GM12878 (cell line): ENCODE results near the gene PARN. TPM values are rescaled to one million over a fixed set of nuclear protein-coding genes. Genes with fewer than 3 reads are reported as not detected.

Experiments
- ATF3 ChIP-seq: IDR thresholded peaks from 2 replicates; pipeline ENCODE4 v1.6.1; 2011; ENCODE audit warnings: low read depth, mild to moderate bottlenecking, low read length, moderate library complexity, borderline replicate concordance; ENCODE audit errors: extremely low read depth
- BMI1 ChIP-seq: fragments of 450-650 bp; IDR thresholded peaks from 2 replicates; pipeline ENCODE4 v1.6.1; 2016; ENCODE audit warnings: mild to moderate bottlenecking, moderate library complexity, borderline replicate concordance
- CBFB ChIP-seq: IDR thresholded peaks from 2 replicates; pipeline ENCODE4 v1.6.1; 2016; ENCODE audit warnings: antibody characterized with exemption, low read depth
- CHD2 ChIP-seq: IDR thresholded peaks from 2 replicates; pipeline ENCODE4 v1.6.1; 2011; ENCODE audit warnings: low read depth, low read length, improper control_type of control experiment, borderline replicate concordance
- E4F1 ChIP-seq: fragments of 450-650 bp; IDR thresholded peaks from 2 replicates; pipeline ENCODE4 v1.6.1; 2018; ENCODE audit warnings: borderline replicate concordance, mild to moderate bottlenecking; ENCODE audit not compliant: partially characterized antibody
- GATAD2B ChIP-seq: fragments of 450-650 bp; conservative IDR thresholded peaks from 2 replicates; pipeline ENCODE4 v1.6.1; 2017; ENCODE audit warnings: low read depth, mild to moderate bottlenecking, moderate library complexity
- IRF5 ChIP-seq: fragments of 450-650 bp; IDR thresholded peaks from 2 replicates; pipeline ENCODE4 v1.6.1; 2017; ENCODE audit warnings: borderline replicate concordance
- MEF2B ChIP-seq: fragments of 450-650 bp; IDR thresholded peaks from 2 replicates; pipeline ENCODE4 v1.6.1; 2018; ENCODE audit warnings: mild to moderate bottlenecking, moderate library complexity; ENCODE audit not compliant: partially characterized antibody, poor library complexity, severe bottlenecking
- RAD21 ChIP-seq: IDR thresholded peaks from 2 replicates; pipeline ENCODE4 v1.6.1; 2011; ENCODE audit warnings: mild to moderate bottlenecking, low read depth, low read length, moderate library complexity; ENCODE audit not compliant: insufficient read depth
- RUNX3 ChIP-seq: IDR thresholded peaks from 2 replicates; pipeline ENCODE4 v1.6.1; 2012; ENCODE audit warnings: low read length, inconsistent platforms
- SIX5 ChIP-seq: IDR thresholded peaks from 2 replicates; pipeline ENCODE4 v1.6.1; 2011; ENCODE audit warnings: mild to moderate bottlenecking, low read depth, low read length, moderate library complexity; ENCODE audit not compliant: severe bottlenecking
- SP1 ChIP-seq: IDR thresholded peaks from one replicate; pipeline ENCODE4 v1.6.1; 2011; ENCODE audit warnings: low read depth, low read length
- TBL1XR1 ChIP-seq: IDR thresholded peaks from 2 replicates; pipeline ENCODE4 v1.6.1; 2012; ENCODE audit warnings: low read depth, low read length, improper control_type of control experiment
- ZBED1 ChIP-seq: IDR thresholded peaks from 2 replicates; pipeline ENCODE4 v1.6.1; 2016; ENCODE audit warnings: borderline replicate concordance
- ZBTB4 ChIP-seq: fragments of 450-650 bp; formaldehyde crosslinking; IDR thresholded peaks from 2 replicates; pipeline ENCODE4 v1.4.0; 2022; ENCODE audit warnings: mild to moderate bottlenecking, moderate library complexity
- polyA plus RNA-seq, 11 experiments: library from polyadenylated mRNA; depleted of rRNA in 4 of 11; unstranded in 6 of 11; stranded (reverse) in 5 of 11; fragments of >200 nt; fragmentation: Nextera tagmentation in 4 of 11; fragmentation: Illumina TruSeq in 1 of 11; extraction: Ambion mirVana in 4 of 11; extraction: Trizol in 1 of 11; gene quantifications; 1 replicate in 1 of 11; 2 replicates in 10 of 11; pipeline versions ENCODE4 v1.2.1 to v1.2.3, GENCODE V29; 2011 to 2016; ENCODE audit warnings: inconsistent platforms in 2 of 11, missing spikeins in 2 of 11, low read depth in 1 of 11
- total RNA-seq, 4 experiments: library from RNA; depleted of rRNA in 3 of 4; stranded (reverse); fragments of >200 nt in 3 of 4; fragmentation: Illumina TruSeq in 1 of 4; extraction: Trizol in 1 of 4; gene quantifications; 2 replicates each; pipeline versions ENCODE4 v1.2.1 to v1.2.3, GENCODE V29; 2013 to 2021
- TF ChIP-seq, protein P1 (sequence below): fragments of 450-650 bp; IDR thresholded peaks from 2 replicates; pipeline ENCODE4 v1.6.1; 2017; ENCODE audit warnings: mild to moderate bottlenecking, moderate library complexity

The PARN gene
- total and polyA plus RNA-seq, 10 of the 15 experiments (the other 5 are each of a cell fraction or from before 2014, with no cell fraction given): 15.6 to 77.3 (median 47.7) TPM

GRCh38 chr16:14405611-14406537 lies 224.2 kb downstream of the PARN start (continued):
- peak; percentile 23; the same call in 1 of the 2 replicates for TF ChIP-seq BMI1
- TF ChIP-seq MEF2B: peak; percentile 92
- TF ChIP-seq CHD2: peak; percentile 79; the same call in 1 of the 2 replicates
- no peak for TF ChIP-seq TBL1XR1
- no peak for TF ChIP-seq E4F1
- TF ChIP-seq RAD21: no peak
- no peak for TF ChIP-seq ATF3
- TF ChIP-seq GATAD2B: peak; percentile 86; the same call in 1 of the 2 replicates
- TF ChIP-seq SP1: peak; percentile 24
- TF ChIP-seq, protein P1, sequence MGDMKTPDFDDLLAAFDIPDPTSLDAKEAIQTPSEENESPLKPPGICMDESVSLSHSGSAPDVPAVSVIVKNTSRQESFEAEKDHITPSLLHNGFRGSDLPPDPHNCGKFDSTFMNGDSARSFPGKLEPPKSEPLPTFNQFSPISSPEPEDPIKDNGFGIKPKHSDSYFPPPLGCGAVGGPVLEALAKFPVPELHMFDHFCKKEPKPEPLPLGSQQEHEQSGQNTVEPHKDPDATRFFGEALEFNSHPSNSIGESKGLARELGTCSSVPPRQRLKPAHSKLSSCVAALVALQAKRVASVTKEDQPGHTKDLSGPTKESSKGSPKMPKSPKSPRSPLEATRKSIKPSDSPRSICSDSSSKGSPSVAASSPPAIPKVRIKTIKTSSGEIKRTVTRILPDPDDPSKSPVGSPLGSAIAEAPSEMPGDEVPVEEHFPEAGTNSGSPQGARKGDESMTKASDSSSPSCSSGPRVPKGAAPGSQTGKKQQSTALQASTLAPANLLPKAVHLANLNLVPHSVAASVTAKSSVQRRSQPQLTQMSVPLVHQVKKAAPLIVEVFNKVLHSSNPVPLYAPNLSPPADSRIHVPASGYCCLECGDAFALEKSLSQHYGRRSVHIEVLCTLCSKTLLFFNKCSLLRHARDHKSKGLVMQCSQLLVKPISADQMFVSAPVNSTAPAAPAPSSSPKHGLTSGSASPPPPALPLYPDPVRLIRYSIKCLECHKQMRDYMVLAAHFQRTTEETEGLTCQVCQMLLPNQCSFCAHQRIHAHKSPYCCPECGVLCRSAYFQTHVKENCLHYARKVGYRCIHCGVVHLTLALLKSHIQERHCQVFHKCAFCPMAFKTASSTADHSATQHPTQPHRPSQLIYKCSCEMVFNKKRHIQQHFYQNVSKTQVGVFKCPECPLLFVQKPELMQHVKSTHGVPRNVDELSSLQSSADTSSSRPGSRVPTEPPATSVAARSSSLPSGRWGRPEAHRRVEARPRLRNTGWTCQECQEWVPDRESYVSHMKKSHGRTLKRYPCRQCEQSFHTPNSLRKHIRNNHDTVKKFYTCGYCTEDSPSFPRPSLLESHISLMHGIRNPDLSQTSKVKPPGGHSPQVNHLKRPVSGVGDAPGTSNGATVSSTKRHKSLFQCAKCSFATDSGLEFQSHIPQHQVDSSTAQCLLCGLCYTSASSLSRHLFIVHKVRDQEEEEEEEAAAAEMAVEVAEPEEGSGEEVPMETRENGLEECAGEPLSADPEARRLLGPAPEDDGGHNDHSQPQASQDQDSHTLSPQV: no peak; the same call in 1 of the 2 replicates
- no peak for TF ChIP-seq IRF5
- 0 out of 2 replicates have a peak, but pooled peaks have one; percentile 35 for TF ChIP-seq ZBED1
- peak; percentile 87 for TF ChIP-seq RUNX3
- no peak for TF ChIP-seq ZBTB4 (CRISPR knock-in tag)
- peak; percentile 89 for TF ChIP-seq CBFB
- no peak for TF ChIP-seq SIX5
